HCT116 (cell line): ENCODE results near the gene HSD17B13. TPM values are rescaled to one million over a fixed set of nuclear protein-coding genes. Genes with fewer than 3 reads are reported as not detected.

ENCODE experiments used
- ATAC-seq: fragments of 200-7000 bp; cut with Tn5 transposase; 2 replicates; pipeline ENCODE4 v1.9.1; 2020; ENCODE audit warnings: mild to moderate bottlenecking, moderate library complexity
- BruUV-seq: library from RNA; stranded (reverse); fragments of 400-500 nt; replicated peaks from 2 replicates; lab custom pipeline; 2021; lab: Mats Ljungman, UMichigan
- CTCF ChIA-PET: fragments of 300-600 bp; sonication (Branson Sonifier 250); formaldehyde crosslinking; loops from one replicate; lab custom pipeline; 2021; ENCODE audit warnings: antibody characterized with exemption; lab: Charles Lee
- POLR2A ChIA-PET: fragments of 300-600, 350-600 bp; sonication (Branson Sonifier 250); formaldehyde crosslinking; loops from one replicate; lab custom pipeline; 2021; ENCODE audit warnings: antibody characterized with exemption; lab: Charles Lee
- RAD21 ChIA-PET, 2 experiments: fragments of 300-600 bp; sonication (Branson Sonifier 250); formaldehyde crosslinking; loops; one replicate each; lab custom pipeline; 2023; ENCODE audit warnings: low total read pairs in 2 of 2; ENCODE audit not compliant: uncharacterized antibody in 2 of 2, unreplicated experiment in 2 of 2, low non-redundant PET in 1 of 2; lab: Charles Lee
- DNase-seq: peaks from one replicate; pipeline ENCODE4 v3.0.0-alpha.2; 2010; ENCODE audit warnings: low read depth, low spot score
- H2AFZ ChIP-seq: fragments of 200-600 bp; shearing (Covaris generic), sonication (generic); 2 replicates; pipeline ENCODE4 v1.6.1; 2017; ENCODE audit warnings: low read depth, mixed run types, mixed read lengths, antibody characterized with exemption, low read length; ENCODE audit not compliant: poor library complexity, severe bottlenecking
- H3K27ac ChIP-seq: 2 replicates; pipeline ENCODE4 v1.5.1; 2012; ENCODE audit warnings: low read depth, low read length
- H3K27me3 ChIP-seq: fragments of 200-600 bp; sonication (generic); 2 replicates; pipeline ENCODE4 v1.6.1; 2016; ENCODE audit warnings: mixed run types, low read length, mixed read lengths; ENCODE audit not compliant: insufficient read depth
- H3K36me3 ChIP-seq, 2 experiments: fragments of 200-500 bp in 1 of 2; fragments of 200-600 bp in 1 of 2; sonication (Bioruptor generic) in 1 of 2; sonication (generic) in 1 of 2; 2 replicates each; pipeline versions ENCODE4 v1.5.1 to v1.6.1; 2014 to 2016; ENCODE audit warnings: low read length in 2 of 2, inconsistent platforms in 1 of 2, mixed read lengths in 1 of 2, mixed run types in 1 of 2; ENCODE audit not compliant: insufficient read depth in 2 of 2, control insufficient read depth in 1 of 2
- H3K4me1 ChIP-seq, 2 experiments: fragments of 200-600 bp in 1 of 2; sonication (generic) in 1 of 2; 2 replicates each; pipeline versions ENCODE4 v1.5.1 to v1.6.1; 2012 to 2017; ENCODE audit warnings: low read length in 2 of 2, inconsistent platforms in 1 of 2, mild to moderate bottlenecking in 1 of 2, mixed read lengths in 1 of 2, mixed run types in 1 of 2, moderate library complexity in 1 of 2; ENCODE audit not compliant: insufficient read depth in 2 of 2, control insufficient read depth in 1 of 2
- H3K4me2 ChIP-seq: fragments of 200-600 bp; sonication (generic); 2 replicates; pipeline ENCODE4 v1.6.1; 2017; ENCODE audit warnings: mixed run types, low read length, mixed read lengths
- H3K4me3 ChIP-seq, 2 experiments: fragments of 200-600 bp in 1 of 2; sonication (generic) in 1 of 2; replicated peaks in 1 of 2; 2 replicates each; pipeline ENCODE4 v1.5.1; 2011 to 2016; ENCODE audit warnings: low read length in 2 of 2, control low read depth in 1 of 2, low read depth in 1 of 2, mild to moderate bottlenecking in 1 of 2, mixed read lengths in 1 of 2, mixed run types in 1 of 2
- H3K79me2 ChIP-seq: fragments of 200-600 bp; sonication (generic); 2 replicates; pipeline ENCODE4 v1.6.1; 2017; ENCODE audit warnings: mild to moderate bottlenecking, mixed run types, low read length, moderate library complexity, mixed read lengths; ENCODE audit not compliant: insufficient read depth
- H3K9ac ChIP-seq: fragments of 200-600 bp; sonication (generic); 2 replicates; pipeline ENCODE4 v1.6.1; 2016; ENCODE audit warnings: low read length, mixed read lengths
- H3K9me2 ChIP-seq: fragments of 200-600 bp; sonication (generic), shearing (Covaris generic); 2 replicates; pipeline ENCODE4 v1.6.1; 2017; ENCODE audit warnings: mixed run types, mild to moderate bottlenecking, moderate library complexity; ENCODE audit not compliant: insufficient read depth
- H3K9me3 ChIP-seq, 2 experiments: fragments of 200-500 bp in 1 of 2; fragments of 200-600 bp in 1 of 2; sonication (Bioruptor generic) in 1 of 2; sonication (generic) in 1 of 2; 2 replicates each; pipeline ENCODE4 v1.6.1; 2014 to 2017; ENCODE audit warnings: low read length in 2 of 2, mixed read lengths in 2 of 2, inconsistent platforms in 1 of 2, low read depth in 1 of 2, mild to moderate bottlenecking in 1 of 2, mixed run types in 1 of 2, moderate library complexity in 1 of 2; ENCODE audit not compliant: control insufficient read depth in 1 of 2, insufficient read depth in 1 of 2
- H4K20me1 ChIP-seq: fragments of 200-600 bp; sonication (generic), shearing (Covaris generic); 2 replicates; pipeline ENCODE4 v1.6.1; 2017; ENCODE audit warnings: mixed run types, mild to moderate bottlenecking, moderate library complexity; ENCODE audit not compliant: insufficient read depth
- CBX3 ChIP-seq: IDR thresholded peaks from 2 replicates; pipeline ENCODE4 v1.6.1; 2012; ENCODE audit warnings: low read depth
- EGR1 ChIP-seq: IDR thresholded peaks from 2 replicates; pipeline ENCODE4 v1.6.1; 2012; ENCODE audit warnings: low read depth
- EZH2 ChIP-seq: fragments of 200-600 bp; sonication (generic); IDR thresholded peaks from 2 replicates; pipeline ENCODE4 v1.6.1; 2017; ENCODE audit warnings: antibody characterized with exemption, mixed run types
- POLR2AphosphoS5 ChIP-seq: IDR thresholded peaks from 2 replicates; pipeline ENCODE4 v1.6.1; 2011; ENCODE audit warnings: mild to moderate bottlenecking, low read depth, low read length, moderate library complexity
- SIN3A ChIP-seq: IDR thresholded peaks from 2 replicates; pipeline ENCODE4 v1.6.1; 2012; ENCODE audit warnings: low read depth
- SP1 ChIP-seq: IDR thresholded peaks from 2 replicates; pipeline ENCODE4 v1.6.1; 2012; ENCODE audit warnings: low read depth
- ZNF274 ChIP-seq: fragments of 200-500 bp; sonication (Bioruptor generic); IDR thresholded peaks from 2 replicates; pipeline ENCODE4 v1.6.1; 2014; ENCODE audit warnings: mild to moderate bottlenecking, low read depth, low read length, inconsistent platforms
- intact Hi-C: fragments of 100-400 bp; cut with micrococcal nuclease; formaldehyde crosslinking; loops from 2 replicates; pipeline ENCODE4 v1.10.0; 2022
- total RNA-seq: library from RNA; stranded (reverse); gene quantifications from one replicate; pipeline ENCODE4 v1.2.1, GENCODE V29; 2021; ENCODE audit not compliant: unreplicated experiment
- TF ChIP-seq, protein P1 (sequence below): IDR thresholded peaks from 2 replicates; pipeline ENCODE4 v1.6.1; 2012
- TF ChIP-seq, protein P2 (sequence below): IDR thresholded peaks from 2 replicates; pipeline ENCODE4 v1.6.1; 2012; ENCODE audit warnings: low read depth
- TF ChIP-seq, protein P3 (sequence below): IDR thresholded peaks from 2 replicates; pipeline ENCODE4 v1.6.1; 2012

Gene HSD17B13
- total RNA-seq, 1 experiment from 2014 or later: 0.81 TPM

DNA sequence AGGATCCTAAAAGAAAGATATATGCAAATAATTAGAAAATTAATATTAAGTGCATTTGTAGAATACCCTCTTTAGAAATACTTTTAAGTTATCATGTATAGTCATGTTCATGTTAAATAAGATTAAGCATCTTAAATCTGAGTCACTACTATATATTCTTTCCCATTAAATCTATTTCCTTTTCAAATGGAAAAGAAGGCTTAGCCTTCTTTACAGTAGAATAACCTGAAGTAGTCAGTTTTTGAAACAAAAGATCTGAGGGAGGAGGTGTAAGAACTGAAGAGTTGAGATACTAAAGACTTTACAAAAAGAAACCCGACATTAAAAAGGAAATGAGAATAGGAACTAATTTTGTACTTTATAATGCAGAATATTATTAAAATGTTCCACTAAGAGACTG is 14.7 kb upstream of the HSD17B13 start:
- no peak for DNase-seq

DNA sequence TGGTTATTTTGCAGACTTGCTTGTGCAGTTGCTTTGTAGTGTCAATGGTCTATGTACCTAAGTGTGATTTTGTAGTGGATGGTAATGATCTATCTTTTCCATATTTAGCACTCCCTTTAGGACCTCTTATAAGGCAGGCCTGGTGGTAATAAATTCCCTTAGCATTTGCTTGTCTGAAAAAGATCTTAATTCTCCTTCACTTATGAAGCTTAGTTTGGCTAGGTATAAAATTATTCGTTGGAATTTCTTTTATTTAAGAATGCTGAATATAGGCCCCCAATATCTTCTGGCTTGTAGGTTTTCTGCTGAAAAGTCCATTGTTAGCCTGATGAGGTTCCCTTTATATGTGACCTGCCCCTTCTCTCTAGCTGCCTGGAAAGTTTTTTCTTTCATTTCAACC is 10.6 kb upstream of the HSD17B13 start:
- Histone ChIP-seq H3K9ac (no peak overlapping the region), H3K4me2 (no peak overlapping the region), H3K9me2 (no peaks in the 10 kb centered on the region), H3K4me3 (no peak overlapping the region), H3K27me3 (no peaks in the 10 kb centered on the region), H3K4me1 (no peaks in the 10 kb centered on the region), H2AFZ (no peak overlapping the region), H3K36me3 (peaks cover 2 to 5% of the 10 kb centered on the region in 2 experiments; a peak in 1 of 4 replicates), H3K79me2 (no peaks in the 10 kb centered on the region), H3K9me3 (peaks cover 10 to 15% of the 10 kb centered on the region in 2 experiments; a peak in 3 of 4 replicates), H4K20me1 (no peaks in the 10 kb centered on the region), H3K27ac (no peak overlapping the region)
- TF ChIP-seq POLR2AphosphoS5 (no peak), ZNF274 (no peak), CBX3 (no peak)
- TF ChIP-seq, protein P1, sequence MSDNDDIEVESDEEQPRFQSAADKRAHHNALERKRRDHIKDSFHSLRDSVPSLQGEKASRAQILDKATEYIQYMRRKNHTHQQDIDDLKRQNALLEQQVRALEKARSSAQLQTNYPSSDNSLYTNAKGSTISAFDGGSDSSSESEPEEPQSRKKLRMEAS: no peak
- TF ChIP-seq, protein P2, sequence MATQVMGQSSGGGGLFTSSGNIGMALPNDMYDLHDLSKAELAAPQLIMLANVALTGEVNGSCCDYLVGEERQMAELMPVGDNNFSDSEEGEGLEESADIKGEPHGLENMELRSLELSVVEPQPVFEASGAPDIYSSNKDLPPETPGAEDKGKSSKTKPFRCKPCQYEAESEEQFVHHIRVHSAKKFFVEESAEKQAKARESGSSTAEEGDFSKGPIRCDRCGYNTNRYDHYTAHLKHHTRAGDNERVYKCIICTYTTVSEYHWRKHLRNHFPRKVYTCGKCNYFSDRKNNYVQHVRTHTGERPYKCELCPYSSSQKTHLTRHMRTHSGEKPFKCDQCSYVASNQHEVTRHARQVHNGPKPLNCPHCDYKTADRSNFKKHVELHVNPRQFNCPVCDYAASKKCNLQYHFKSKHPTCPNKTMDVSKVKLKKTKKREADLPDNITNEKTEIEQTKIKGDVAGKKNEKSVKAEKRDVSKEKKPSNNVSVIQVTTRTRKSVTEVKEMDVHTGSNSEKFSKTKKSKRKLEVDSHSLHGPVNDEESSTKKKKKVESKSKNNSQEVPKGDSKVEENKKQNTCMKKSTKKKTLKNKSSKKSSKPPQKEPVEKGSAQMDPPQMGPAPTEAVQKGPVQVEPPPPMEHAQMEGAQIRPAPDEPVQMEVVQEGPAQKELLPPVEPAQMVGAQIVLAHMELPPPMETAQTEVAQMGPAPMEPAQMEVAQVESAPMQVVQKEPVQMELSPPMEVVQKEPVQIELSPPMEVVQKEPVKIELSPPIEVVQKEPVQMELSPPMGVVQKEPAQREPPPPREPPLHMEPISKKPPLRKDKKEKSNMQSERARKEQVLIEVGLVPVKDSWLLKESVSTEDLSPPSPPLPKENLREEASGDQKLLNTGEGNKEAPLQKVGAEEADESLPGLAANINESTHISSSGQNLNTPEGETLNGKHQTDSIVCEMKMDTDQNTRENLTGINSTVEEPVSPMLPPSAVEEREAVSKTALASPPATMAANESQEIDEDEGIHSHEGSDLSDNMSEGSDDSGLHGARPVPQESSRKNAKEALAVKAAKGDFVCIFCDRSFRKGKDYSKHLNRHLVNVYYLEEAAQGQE: no peak
- POLR2A ChIA-PET: no interaction called here
- RAD21 ChIA-PET: no interaction called here
- DNase-seq (no peak), ATAC-seq (no peak)
- CTCF ChIA-PET: no interaction called here
- BruUV-seq: no TSS peak
- intact Hi-C loops: no loop called here

More for the DNA sequence above, 14.7 kb upstream of the HSD17B13 start:
- H3K27ac ChIP-seq: no peak overlapping the region
- H3K9me3 ChIP-seq: peaks cover 10 to 15% of the 10 kb centered on the region in 2 experiments; a peak in 3 of 4 replicates
- BruUV-seq: no TSS peak
- POLR2A ChIA-PET: no interaction called here
- TF ChIP-seq SIN3A (no peak), EGR1 (no peak), SP1 (no peak), EZH2 (no peak)
- TF ChIP-seq, protein P3, sequence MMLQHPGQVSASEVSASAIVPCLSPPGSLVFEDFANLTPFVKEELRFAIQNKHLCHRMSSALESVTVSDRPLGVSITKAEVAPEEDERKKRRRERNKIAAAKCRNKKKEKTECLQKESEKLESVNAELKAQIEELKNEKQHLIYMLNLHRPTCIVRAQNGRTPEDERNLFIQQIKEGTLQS: no peak
- TF ChIP-seq, all 23 proteins: peak for 0
- peaks cover 2 to 18% of the 10 kb centered on the region in 2 experiments; a peak in 3 of 4 replicates for H3K36me3 ChIP-seq
- no peak for ATAC-seq
- no peak overlapping the region for H2AFZ ChIP-seq
- no peaks in the 10 kb centered on the region for H3K79me2 ChIP-seq
- intact Hi-C loops: no loop called here
- H3K4me3 ChIP-seq: no peak overlapping the region
- no peaks in the 10 kb centered on the region for H4K20me1 ChIP-seq
- no peaks in the 10 kb centered on the region for H3K4me1 ChIP-seq
- CTCF ChIA-PET: no interaction called here
- RAD21 ChIA-PET: no interaction called here
- no peaks in the 10 kb centered on the region for H3K9me2 ChIP-seq
- H3K9ac ChIP-seq: no peak overlapping the region
- no peak overlapping the region for H3K4me2 ChIP-seq
- no peaks in the 10 kb centered on the region for H3K27me3 ChIP-seq
